ENCODE data around the gene SMPD2. TPM values are rescaled to one million over a fixed set of nuclear protein-coding genes. Genes with fewer than 3 reads are reported as not detected.
A peak's percentile ranks its signal among the peaks of the same experiment; 100 is the strongest.

SMPD2 gene
- total and polyA plus RNA-seq, 2 donors (not counting 1 experiment from before 2014, with no cell fraction given), result 35.7 to 43.9 TPM

DNA sequence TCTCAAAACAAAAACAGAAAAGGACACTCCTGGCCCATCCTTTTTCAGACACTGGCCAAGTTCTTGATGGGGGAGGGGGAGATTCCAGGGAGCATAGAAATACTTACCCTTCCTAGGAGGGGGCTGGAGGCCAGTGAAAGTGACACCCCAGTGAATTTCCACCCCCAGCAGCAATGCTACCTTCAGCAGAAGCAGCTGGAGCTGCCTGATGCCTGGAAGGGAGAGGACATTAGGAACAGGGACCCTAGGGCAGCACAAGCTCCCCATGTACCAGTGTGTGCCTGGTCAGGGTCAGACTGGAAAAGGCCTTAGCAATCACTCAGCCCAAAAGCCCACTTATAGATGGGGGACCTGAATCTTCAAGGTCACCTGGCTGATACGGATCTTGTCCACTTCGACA lies 12.6 kb downstream of the SMPD2 start:
- intact Hi-C loops (cut with micrococcal nuclease), result loop anchor here (10.0 kb wide), 2 partner anchors 752 to 1422 kb away; partner anchors contain the start of gene AMD1
- Mint-ChIP-seq H3K27ac (peak overlapping the region; percentile 99), H3K4me3 (peak overlapping the region; percentile 95), H3K9me3 (ENCODE audit: insufficient read depth) (no peaks in the 10 kb centered on the region), H3K4me1 (peaks cover 85% of the 10 kb centered on the region), H3K27me3 (no peaks in the 10 kb centered on the region)
- DNase-seq, result peak; percentile 31
- Histone ChIP-seq H3K4me3 (ENCODE audit: control extremely low read depth in 1 of 5, extremely low read depth in 1 of 5, insufficient read depth in 1 of 5, low read depth in 2 of 5, low read length in 4 of 5) (no peak overlapping the region), H3K9me3 (ENCODE audit: control extremely low read depth in 1 of 3, control insufficient read depth in 2 of 3, insufficient read depth in 1 of 3, low read length in 2 of 3) (no peaks in the 10 kb centered on the region), H3K9ac (ENCODE audit: low read length) (no peak overlapping the region), H3K4me2 (replicated peaks; ENCODE audit: low read depth, low read length, poor library complexity, severe bottlenecking) (peak overlapping the region; percentile 95), H3K4me1 (ENCODE audit: control insufficient read depth in 2 of 2, insufficient read depth in 2 of 2, low read length in 2 of 2) (peaks cover 85 to 88% of the 10 kb centered on the region in 2 donors), H3K27ac (ENCODE audit: low read length in 2 of 2) (peak overlapping the region; percentile 98 to 99), H2AFZ (ENCODE audit: insufficient read depth, low read depth, low read length, poor library complexity, severe bottlenecking) (no peak overlapping the region), H3K36me3 (replicated peaks in 1 of 2; ENCODE audit: control extremely low read depth in 1 of 2, control insufficient read depth in 1 of 2, extremely low read depth in 1 of 2, insufficient read depth in 2 of 2, low read length in 1 of 2) (peaks cover 0 to 34% of the 10 kb centered on the region in 2 experiments), H3K27me3 (replicated peaks in 1 of 4; ENCODE audit: control extremely low read depth in 1 of 4, control insufficient read depth in 3 of 4, insufficient read depth in 4 of 4, low read length in 3 of 4) (no peaks in the 10 kb centered on the region), H3K79me2 (ENCODE audit: control insufficient read depth, insufficient read depth, low read length) (peaks cover 42% of the 10 kb centered on the region), H4K20me1 (ENCODE audit: control insufficient read depth, insufficient read depth, low read length, poor library complexity, severe bottlenecking) (peaks cover 7% of the 10 kb centered on the region)
- TF ChIP-seq EZH2 (IDR thresholded peaks at IDR 0.05; ENCODE audit: borderline replicate concordance, insufficient read depth, low read depth, low read length, poor library complexity, severe bottlenecking), result no peak
- TF ChIP-seq, protein P1, sequence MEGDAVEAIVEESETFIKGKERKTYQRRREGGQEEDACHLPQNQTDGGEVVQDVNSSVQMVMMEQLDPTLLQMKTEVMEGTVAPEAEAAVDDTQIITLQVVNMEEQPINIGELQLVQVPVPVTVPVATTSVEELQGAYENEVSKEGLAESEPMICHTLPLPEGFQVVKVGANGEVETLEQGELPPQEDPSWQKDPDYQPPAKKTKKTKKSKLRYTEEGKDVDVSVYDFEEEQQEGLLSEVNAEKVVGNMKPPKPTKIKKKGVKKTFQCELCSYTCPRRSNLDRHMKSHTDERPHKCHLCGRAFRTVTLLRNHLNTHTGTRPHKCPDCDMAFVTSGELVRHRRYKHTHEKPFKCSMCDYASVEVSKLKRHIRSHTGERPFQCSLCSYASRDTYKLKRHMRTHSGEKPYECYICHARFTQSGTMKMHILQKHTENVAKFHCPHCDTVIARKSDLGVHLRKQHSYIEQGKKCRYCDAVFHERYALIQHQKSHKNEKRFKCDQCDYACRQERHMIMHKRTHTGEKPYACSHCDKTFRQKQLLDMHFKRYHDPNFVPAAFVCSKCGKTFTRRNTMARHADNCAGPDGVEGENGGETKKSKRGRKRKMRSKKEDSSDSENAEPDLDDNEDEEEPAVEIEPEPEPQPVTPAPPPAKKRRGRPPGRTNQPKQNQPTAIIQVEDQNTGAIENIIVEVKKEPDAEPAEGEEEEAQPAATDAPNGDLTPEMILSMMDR (IDR thresholded peaks at IDR 0.05), result no peak
- no peak for ATAC-seq (ENCODE audit: low read depth)
- POLR2A ChIA-PET, result interaction anchor here (0.7 to 5.5 kb wide), 3 partner anchors 9 to 27 kb away, joined by 3 to 26 read pairs (median 4); no protein-coding TSS in a partner anchor
- CTCF ChIA-PET, result interaction anchor here (1.9 to 6.4 kb wide), 3 partner anchors 13 to 587 kb away, joined by 5 to 55 read pairs (median 28); partner anchors contain the start of genes CD164, PPIL6 and SMPD2
- WGBS (ENCODE audit: insufficient coverage), result 95% methylated on average over 2 of the region's 2 CpGs
